Endothelial cell of umbilical vein (primary cell): ENCODE measurements around the gene C2CD5. TPM values are rescaled to one million over a fixed set of nuclear protein-coding genes. Genes with fewer than 3 reads are reported as not detected.

ENCODE experiments used
- polyA plus RNA-seq, 4 experiments: library from polyadenylated mRNA; depleted of rRNA in 3 of 4; stranded (reverse) in 3 of 4; unstranded in 1 of 4; fragments of >200 nt; gene quantifications; 2 replicates each; pipeline versions ENCODE4 v1.2.1 to v1.2.3, GENCODE V29; 2011 to 2012; ENCODE audit warnings: missing spikeins in 1 of 4
- total RNA-seq: library from RNA; stranded (reverse); gene quantifications from 2 replicates; pipeline ENCODE4 v1.2.3, GENCODE V29; 2021

Gene C2CD5
- total and polyA plus RNA-seq, 2 donors (not counting 3 experiments of a cell fraction or from before 2014, with no cell fraction given): 12.9 to 32.9 TPM

Other genes with a start within 250 kb of the C2CD5 start
- not detected in 2 replicates for gene ST8SIA1, start 209.8 kb downstream of the C2CD5 start, total RNA-seq
- not detected in 2 replicates for gene ST8SIA1, start 209.8 kb downstream of the C2CD5 start, polyA plus RNA-seq
- 63.8 and 68.4 TPM in 2 replicates for gene ETNK1, start 80.6 kb upstream of the C2CD5 start, total RNA-seq
- 11.4 and 14.3 TPM in 2 replicates for gene ETNK1, start 80.6 kb upstream of the C2CD5 start, polyA plus RNA-seq